Uterus (tissue), 2 donors: Measurements from ENCODE around the gene SLC16A6.

ENCODE experiments used
- POLR2A ChIP-seq, 2 donors: fragments of 450-650 bp; IDR thresholded peaks; one replicate each; pipeline ENCODE4 v1.6.1; 2016; ENCODE audit warnings: antibody characterized with exemption in 2 of 2, mild to moderate bottlenecking in 1 of 2, moderate library complexity in 1 of 2
- TF ChIP-seq, protein P1 (sequence below), 4 experiments: fragments of 200-600 bp in 2 of 4; fragments of 450-650 bp in 2 of 4; sonication (generic) in 2 of 4; IDR thresholded peaks; one replicate each; pipeline ENCODE4 v1.5.1; 2016 to 2019; ENCODE audit warnings: antibody characterized with exemption in 4 of 4, mild to moderate bottlenecking in 2 of 4, moderate library complexity in 1 of 4

GRCh38 chr17:68221786-68222185 lies 69.1 kb downstream of the SLC16A6 start:
- TF ChIP-seq, protein P1, sequence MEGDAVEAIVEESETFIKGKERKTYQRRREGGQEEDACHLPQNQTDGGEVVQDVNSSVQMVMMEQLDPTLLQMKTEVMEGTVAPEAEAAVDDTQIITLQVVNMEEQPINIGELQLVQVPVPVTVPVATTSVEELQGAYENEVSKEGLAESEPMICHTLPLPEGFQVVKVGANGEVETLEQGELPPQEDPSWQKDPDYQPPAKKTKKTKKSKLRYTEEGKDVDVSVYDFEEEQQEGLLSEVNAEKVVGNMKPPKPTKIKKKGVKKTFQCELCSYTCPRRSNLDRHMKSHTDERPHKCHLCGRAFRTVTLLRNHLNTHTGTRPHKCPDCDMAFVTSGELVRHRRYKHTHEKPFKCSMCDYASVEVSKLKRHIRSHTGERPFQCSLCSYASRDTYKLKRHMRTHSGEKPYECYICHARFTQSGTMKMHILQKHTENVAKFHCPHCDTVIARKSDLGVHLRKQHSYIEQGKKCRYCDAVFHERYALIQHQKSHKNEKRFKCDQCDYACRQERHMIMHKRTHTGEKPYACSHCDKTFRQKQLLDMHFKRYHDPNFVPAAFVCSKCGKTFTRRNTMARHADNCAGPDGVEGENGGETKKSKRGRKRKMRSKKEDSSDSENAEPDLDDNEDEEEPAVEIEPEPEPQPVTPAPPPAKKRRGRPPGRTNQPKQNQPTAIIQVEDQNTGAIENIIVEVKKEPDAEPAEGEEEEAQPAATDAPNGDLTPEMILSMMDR (IDR thresholded peaks at IDR 0.05), result no peak
- TF ChIP-seq POLR2A (IDR thresholded peaks at IDR 0.05), result no peak
